Hepatocyte (in vitro differentiated cells): ENCODE data around the gene ERC2. TPM values are rescaled to one million over a fixed set of nuclear protein-coding genes. Genes with fewer than 3 reads are reported as not detected.

ENCODE experiments used
- DNase-seq: peaks from one replicate; pipeline ENCODE4 v3.0.0-alpha.2; 2016; ENCODE audit warnings: low spot score
- H2AFZ ChIP-seq: fragments of 200-600 bp; sonication (generic); 2 replicates; pipeline ENCODE4 v1.6.0; 2016; ENCODE audit warnings: antibody characterized with exemption, mild to moderate bottlenecking
- H3K27ac ChIP-seq: fragments of 200-600 bp; sonication (generic); 2 replicates; pipeline ENCODE4 v1.5.1; 2016; ENCODE audit warnings: mild to moderate bottlenecking
- H3K27me3 ChIP-seq: fragments of 200-600 bp; sonication (generic); 2 replicates; pipeline ENCODE4 v1.6.1; 2016
- H3K36me3 ChIP-seq: fragments of 200-600 bp; sonication (generic); replicated peaks from 2 replicates; pipeline ENCODE4 v1.5.1; 2016; ENCODE audit warnings: low read depth; ENCODE audit not compliant: insufficient read depth
- H3K4me1 ChIP-seq: fragments of 200-600 bp; sonication (generic); 2 replicates; pipeline ENCODE4 v1.5.1; 2016; ENCODE audit warnings: mild to moderate bottlenecking, moderate library complexity; ENCODE audit not compliant: insufficient read depth
- H3K4me2 ChIP-seq: fragments of 200-600 bp; sonication (generic); 2 replicates; pipeline ENCODE4 v1.6.0; 2016
- H3K4me3 ChIP-seq: fragments of 200-600 bp; sonication (generic); 2 replicates; pipeline ENCODE4 v1.5.1; 2016; ENCODE audit warnings: mild to moderate bottlenecking
- H3K79me2 ChIP-seq: fragments of 200-600 bp; sonication (generic); 2 replicates; pipeline ENCODE4 v1.6.0; 2017; ENCODE audit warnings: mild to moderate bottlenecking
- H3K9me2 ChIP-seq: fragments of 200-600 bp; sonication (generic); replicated peaks from 2 replicates; pipeline ENCODE4 v1.6.0; 2017; ENCODE audit warnings: mild to moderate bottlenecking; ENCODE audit not compliant: insufficient read depth
- H3K9me3 ChIP-seq: fragments of 200-600 bp; sonication (generic); 2 replicates; pipeline ENCODE4 v1.5.1; 2016; ENCODE audit warnings: low read depth, mild to moderate bottlenecking
- H4K20me1 ChIP-seq: fragments of 200-600 bp; sonication (generic); 2 replicates; pipeline ENCODE4 v1.6.0; 2016; ENCODE audit warnings: mild to moderate bottlenecking; ENCODE audit not compliant: insufficient read depth, poor library complexity, severe bottlenecking
- EZH2 ChIP-seq: fragments of 200-600 bp; sonication (generic); IDR thresholded peaks from 2 replicates; pipeline ENCODE4 v1.6.1; 2016; ENCODE audit warnings: antibody characterized with exemption, mild to moderate bottlenecking, borderline replicate concordance
- EZH2phosphoT487 ChIP-seq: fragments of 200-600 bp; sonication (generic); IDR thresholded peaks from one replicate; pipeline ENCODE4 v1.6.1; 2018; ENCODE audit warnings: antibody characterized with exemption, mild to moderate bottlenecking, low read depth, moderate library complexity; ENCODE audit not compliant: unreplicated experiment, severe bottlenecking
- WGBS: methylation state at CpG from one replicate; pipeline ENCODE4 v1.1.6; 2016; ENCODE audit warnings: low lambda C conversion rate; ENCODE audit errors: missing lambda C conversion rate; 5-methylcytosine and 5-hydroxymethylcytosine counted together
- polyA plus RNA-seq: library from polyadenylated mRNA; unstranded; fragments of >200 nt; fragmentation: Nextera tagmentation; extraction: Ambion mirVana; gene quantifications from 2 replicates; pipeline ENCODE4 v1.2.1, GENCODE V29; 2016
- total RNA-seq: library from RNA; depleted of rRNA; stranded (reverse); fragments of >200 nt; gene quantifications from 2 replicates; pipeline ENCODE4 v1.2.3, GENCODE V29; 2014
- TF ChIP-seq, protein P1 (sequence below): fragments of 200-600 bp; sonication (generic); IDR thresholded peaks from 2 replicates; pipeline ENCODE4 v1.5.1; 2016; ENCODE audit warnings: antibody characterized with exemption, mild to moderate bottlenecking; ENCODE audit not compliant: poor library complexity

Gene ERC2
- total and polyA plus RNA-seq, 2 experiments from 2014 or later, result 1.2 to 5.3 TPM

DNA sequence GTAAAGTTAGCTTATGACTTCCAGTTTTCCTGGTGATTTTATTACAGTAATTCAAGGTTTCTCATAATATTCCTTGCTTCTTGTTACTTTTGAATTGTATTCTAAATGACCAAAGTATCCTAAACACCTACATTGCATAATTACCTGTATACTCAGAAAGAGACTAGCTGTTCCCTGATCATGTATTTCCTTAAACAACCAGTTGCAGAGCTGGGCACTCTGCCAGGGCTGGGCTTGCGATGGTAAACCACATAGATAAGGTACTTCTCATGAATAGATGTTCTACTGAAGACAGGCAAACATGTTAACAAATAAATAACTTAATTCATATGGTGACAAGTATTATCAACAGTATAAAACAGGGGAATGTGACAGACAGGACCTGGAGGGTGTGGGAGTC lies 838.8 kb downstream of the ERC2 start:
- TF ChIP-seq EZH2 (no peak), EZH2phosphoT487 (no peak)
- TF ChIP-seq, protein P1, sequence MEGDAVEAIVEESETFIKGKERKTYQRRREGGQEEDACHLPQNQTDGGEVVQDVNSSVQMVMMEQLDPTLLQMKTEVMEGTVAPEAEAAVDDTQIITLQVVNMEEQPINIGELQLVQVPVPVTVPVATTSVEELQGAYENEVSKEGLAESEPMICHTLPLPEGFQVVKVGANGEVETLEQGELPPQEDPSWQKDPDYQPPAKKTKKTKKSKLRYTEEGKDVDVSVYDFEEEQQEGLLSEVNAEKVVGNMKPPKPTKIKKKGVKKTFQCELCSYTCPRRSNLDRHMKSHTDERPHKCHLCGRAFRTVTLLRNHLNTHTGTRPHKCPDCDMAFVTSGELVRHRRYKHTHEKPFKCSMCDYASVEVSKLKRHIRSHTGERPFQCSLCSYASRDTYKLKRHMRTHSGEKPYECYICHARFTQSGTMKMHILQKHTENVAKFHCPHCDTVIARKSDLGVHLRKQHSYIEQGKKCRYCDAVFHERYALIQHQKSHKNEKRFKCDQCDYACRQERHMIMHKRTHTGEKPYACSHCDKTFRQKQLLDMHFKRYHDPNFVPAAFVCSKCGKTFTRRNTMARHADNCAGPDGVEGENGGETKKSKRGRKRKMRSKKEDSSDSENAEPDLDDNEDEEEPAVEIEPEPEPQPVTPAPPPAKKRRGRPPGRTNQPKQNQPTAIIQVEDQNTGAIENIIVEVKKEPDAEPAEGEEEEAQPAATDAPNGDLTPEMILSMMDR, result no peak
- H3K36me3 ChIP-seq, result no peaks in the 10 kb centered on the region
- no peaks in the 10 kb centered on the region for H3K9me3 ChIP-seq
- no peak overlapping the region for H3K4me3 ChIP-seq
- H3K27ac ChIP-seq, result no peak overlapping the region
- H2AFZ ChIP-seq, result no peak overlapping the region
- no peak overlapping the region for H3K4me2 ChIP-seq
- peaks cover 21% of the 10 kb centered on the region for H3K4me1 ChIP-seq
- H3K79me2 ChIP-seq, result no peaks in the 10 kb centered on the region
- WGBS, result 59% methylated on average over 1 of the region's 1 CpG
- DNase-seq, result peak; percentile 53
- no peaks in the 10 kb centered on the region for H3K27me3 ChIP-seq
- no peaks in the 10 kb centered on the region for H4K20me1 ChIP-seq
- H3K9me2 ChIP-seq, result no peaks in the 10 kb centered on the region

DNA sequence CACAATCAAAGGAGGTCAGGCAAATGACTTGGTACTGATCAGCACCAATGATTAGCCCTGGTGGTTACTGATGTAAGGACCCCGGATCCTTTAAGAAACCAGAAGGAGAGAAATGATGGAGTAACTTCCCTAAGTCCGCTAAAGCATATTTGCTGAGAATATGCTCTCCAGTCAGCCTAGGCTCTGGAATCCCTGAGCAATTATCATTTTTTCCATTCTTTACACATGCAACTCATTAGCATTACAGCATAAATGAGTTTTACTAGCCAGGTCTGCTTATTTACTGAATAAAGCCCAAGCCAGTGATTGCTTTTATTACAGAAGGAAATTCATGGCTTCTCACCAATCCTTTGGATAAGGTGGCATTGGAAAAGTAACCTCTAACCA lies 842.0 kb downstream of the ERC2 start:
- no peak for DNase-seq
- peak overlapping the region; percentile 71 for H3K27ac ChIP-seq
- H3K9me2 ChIP-seq, result no peaks in the 10 kb centered on the region
- 70% methylated on average over 2 of the region's 2 CpGs for WGBS
- no peak overlapping the region for H3K4me3 ChIP-seq
- no peak overlapping the region for H2AFZ ChIP-seq
- H3K36me3 ChIP-seq, result no peaks in the 10 kb centered on the region
- H3K27me3 ChIP-seq, result no peaks in the 10 kb centered on the region
- no peaks in the 10 kb centered on the region for H3K79me2 ChIP-seq
- TF ChIP-seq EZH2phosphoT487 (no peak), EZH2 (no peak)
- TF ChIP-seq, protein P1, result no peak
- no peaks in the 10 kb centered on the region for H3K9me3 ChIP-seq
- H3K4me2 ChIP-seq, result no peak overlapping the region
- peaks cover 34% of the 10 kb centered on the region for H3K4me1 ChIP-seq
- no peaks in the 10 kb centered on the region for H4K20me1 ChIP-seq

DNA sequence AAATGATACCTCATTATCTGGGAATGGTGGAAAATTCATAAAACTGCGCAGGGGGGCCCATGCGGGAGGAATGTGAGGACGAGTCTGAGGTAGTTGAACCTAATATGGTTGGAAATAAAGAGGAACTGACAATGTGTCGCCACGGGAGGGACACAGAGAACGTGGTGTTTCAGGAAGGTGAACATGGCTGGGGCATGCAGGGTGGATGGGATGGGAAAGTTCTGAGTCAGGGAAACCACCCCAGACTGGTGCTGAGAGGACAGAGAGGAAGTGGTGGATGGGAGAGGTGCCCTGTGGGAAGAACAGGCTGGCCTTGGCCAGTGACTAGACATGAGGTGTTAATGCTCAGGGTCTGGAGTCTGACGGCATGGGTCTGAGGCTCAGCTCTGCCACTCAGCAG lies 844.0 kb downstream of the ERC2 start:
- Histone ChIP-seq H4K20me1 (no peaks in the 10 kb centered on the region), H3K36me3 (no peaks in the 10 kb centered on the region), H3K4me1 (peaks cover 41% of the 10 kb centered on the region), H3K4me2 (no peak overlapping the region), H3K4me3 (no peak overlapping the region), H3K9me3 (no peaks in the 10 kb centered on the region), H3K9me2 (no peaks in the 10 kb centered on the region), H3K79me2 (no peaks in the 10 kb centered on the region), H2AFZ (no peak overlapping the region), H3K27ac (no peak overlapping the region), H3K27me3 (no peaks in the 10 kb centered on the region)
- TF ChIP-seq, protein P1, result no peak
- no peak for TF ChIP-seq EZH2phosphoT487
- TF ChIP-seq EZH2, result no peak
- WGBS, result 91% methylated on average over 7 of the region's 7 CpGs
- DNase-seq, result no peak

DNA sequence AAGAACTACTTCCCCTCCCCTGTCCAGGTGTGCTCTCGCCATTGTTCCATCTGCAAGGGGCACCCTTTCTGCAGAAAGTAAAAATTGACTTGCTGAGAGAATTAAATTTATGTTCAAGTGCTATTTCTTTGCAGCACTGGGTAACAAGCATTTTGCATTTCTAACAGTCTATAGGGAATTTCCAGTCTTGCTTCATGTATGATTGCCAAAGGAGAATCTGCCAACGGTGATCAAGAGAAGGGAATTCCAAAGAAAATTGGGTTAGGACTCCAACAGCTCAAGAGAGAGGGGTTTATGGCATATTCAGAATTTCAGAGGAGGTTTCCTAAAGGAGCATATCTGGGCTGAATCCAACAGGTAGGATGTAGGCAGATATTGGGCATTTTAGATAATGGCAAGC lies 844.5 kb downstream of the ERC2 start:
- peaks cover 43% of the 10 kb centered on the region for H3K4me1 ChIP-seq
- TF ChIP-seq, protein P1, result no peak
- TF ChIP-seq EZH2 (no peak), EZH2phosphoT487 (no peak)
- 90% methylated on average over 2 of the region's 2 CpGs for WGBS
- no peak overlapping the region for H3K4me2 ChIP-seq
- H3K36me3 ChIP-seq, result no peaks in the 10 kb centered on the region
- H3K9me2 ChIP-seq, result no peaks in the 10 kb centered on the region
- H3K79me2 ChIP-seq, result no peaks in the 10 kb centered on the region
- H3K4me3 ChIP-seq, result no peak overlapping the region
- no peaks in the 10 kb centered on the region for H3K9me3 ChIP-seq
- no peaks in the 10 kb centered on the region for H4K20me1 ChIP-seq
- H2AFZ ChIP-seq, result no peak overlapping the region
- H3K27me3 ChIP-seq, result no peaks in the 10 kb centered on the region
- DNase-seq, result no peak
- H3K27ac ChIP-seq, result no peak overlapping the region
